Measurements from ENCODE around the gene CHAD. TPM values are rescaled to one million over a fixed set of nuclear protein-coding genes. Genes with fewer than 3 reads are reported as not detected.

The CHAD gene
- total and polyA plus RNA-seq, 2 of the 13 experiments (the other 11 are each of a cell fraction or from before 2014, with no cell fraction given): 1.4 TPM; not detected in 1

DNA sequence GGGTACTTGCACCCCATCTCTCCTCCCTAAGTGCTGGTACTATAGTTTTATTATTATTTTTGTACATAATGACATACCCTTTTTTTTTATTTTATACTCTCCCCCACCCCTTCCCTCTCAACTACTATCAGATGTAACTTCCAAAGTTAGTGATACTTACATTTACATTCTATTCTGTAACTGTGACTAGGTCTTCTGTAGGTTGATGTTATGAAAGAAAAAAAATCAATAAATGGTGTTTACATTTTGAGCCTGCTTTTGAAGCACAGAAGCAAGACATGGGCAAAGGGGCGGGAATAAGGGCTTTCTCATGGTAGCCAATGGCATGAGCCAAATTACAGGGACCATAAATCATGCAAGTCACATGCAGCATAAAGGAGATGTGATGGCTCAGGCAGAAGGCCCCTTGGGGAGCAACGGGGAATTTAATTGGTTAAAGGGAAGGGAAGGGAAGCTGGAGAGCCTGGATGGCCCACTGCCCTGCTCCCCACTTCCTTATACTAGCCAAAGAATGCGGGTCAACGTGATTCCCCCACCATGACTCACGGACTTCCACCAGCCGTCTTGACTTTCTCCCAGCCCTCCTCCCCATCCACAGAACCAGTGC lies 45.0 kb downstream of the CHAD start (continued):
- TF ChIP-seq ZNF281 (CRISPR knock-in tag; IDR thresholded peaks at IDR 0.05; ENCODE audit: borderline replicate concordance) (peak; percentile 25; the same call in 1 of the 2 replicates), ZNF180 (CRISPR knock-in tag; IDR thresholded peaks at IDR 0.05; ENCODE audit: borderline replicate concordance, low read depth) (no peak), NR2F1 (CRISPR knock-in tag; IDR thresholded peaks at IDR 0.05) (peak; percentile 13 to 53; a peak in 2 of 4 replicates), ZBTB49 (CRISPR knock-in tag; IDR thresholded peaks at IDR 0.05; ENCODE audit: borderline replicate concordance) (no peak), HDAC6 (IDR thresholded peaks at IDR 0.05; ENCODE audit: low read depth, low read length) (no peak), ZNF460 (CRISPR knock-in tag; IDR thresholded peaks at IDR 0.05; ENCODE audit: borderline replicate concordance) (no peak), ZNF761 (CRISPR knock-in tag; conservative IDR thresholded peaks at IDR 0.05) (0 out of 2 replicates have a peak, but pooled peaks have one; percentile 76), GPN1 (CRISPR knock-in tag; IDR thresholded peaks at IDR 0.05; ENCODE audit: borderline replicate concordance) (no peak), SKI (IDR thresholded peaks at IDR 0.05; ENCODE audit: partially characterized antibody) (peak; percentile 56), ZNF263 (CRISPR knock-in tag; IDR thresholded peaks at IDR 0.05) (peak; percentile 43; the same call in 1 of the 2 replicates), ZNF737 (CRISPR knock-in tag; IDR thresholded peaks at IDR 0.05; ENCODE audit: borderline replicate concordance) (no peak), SP5 (CRISPR knock-in tag; IDR thresholded peaks at IDR 0.05; ENCODE audit: borderline replicate concordance, low read depth) (peak; percentile 95), KMT2B (CRISPR knock-in tag; IDR thresholded peaks at IDR 0.05) (peak; percentile 55; the same call in 1 of the 2 replicates), DRAP1 (CRISPR knock-in tag; IDR thresholded peaks at IDR 0.05) (peak; percentile 53; the same call in 1 of the 2 replicates), CERS6 (CRISPR knock-in tag; IDR thresholded peaks at IDR 0.05) (no peak), ZNF562 (CRISPR knock-in tag; IDR thresholded peaks at IDR 0.05; ENCODE audit: borderline replicate concordance) (no peak), ZNF670 (CRISPR knock-in tag; IDR thresholded peaks at IDR 0.05; ENCODE audit: borderline replicate concordance) (no peak)
- TF ChIP-seq, protein P1, sequence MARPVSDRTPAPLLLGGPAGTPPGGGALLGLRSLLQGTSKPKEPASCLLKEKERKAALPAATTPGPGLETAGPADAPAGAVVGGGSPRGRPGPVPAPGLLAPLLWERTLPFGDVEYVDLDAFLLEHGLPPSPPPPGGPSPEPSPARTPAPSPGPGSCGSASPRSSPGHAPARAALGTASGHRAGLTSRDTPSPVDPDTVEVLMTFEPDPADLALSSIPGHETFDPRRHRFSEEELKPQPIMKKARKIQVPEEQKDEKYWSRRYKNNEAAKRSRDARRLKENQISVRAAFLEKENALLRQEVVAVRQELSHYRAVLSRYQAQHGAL (CRISPR knock-in tag; IDR thresholded peaks at IDR 0.05; ENCODE audit: not compliant biosample characterization): no peak
